Stimulated activated CD4-positive, alpha-beta T cell treated with anti-CD3 and anti-CD28 coated beads, Interleukin-2, amount 100 ng/mL, for 4 hours (primary cell): ENCODE results near the gene RIMBP2.
"Not testable (repeated sequence)": the region's sequence is repeated elsewhere in the genome, so short reads cannot be mapped to it uniquely, and the experiment has no call there.

Source experiments
- DNase-seq: peaks from one replicate; pipeline ENCODE4 v3.0.0-alpha.2; 2020; ENCODE audit warnings: low read depth

Gene RIMBP2

DNA sequence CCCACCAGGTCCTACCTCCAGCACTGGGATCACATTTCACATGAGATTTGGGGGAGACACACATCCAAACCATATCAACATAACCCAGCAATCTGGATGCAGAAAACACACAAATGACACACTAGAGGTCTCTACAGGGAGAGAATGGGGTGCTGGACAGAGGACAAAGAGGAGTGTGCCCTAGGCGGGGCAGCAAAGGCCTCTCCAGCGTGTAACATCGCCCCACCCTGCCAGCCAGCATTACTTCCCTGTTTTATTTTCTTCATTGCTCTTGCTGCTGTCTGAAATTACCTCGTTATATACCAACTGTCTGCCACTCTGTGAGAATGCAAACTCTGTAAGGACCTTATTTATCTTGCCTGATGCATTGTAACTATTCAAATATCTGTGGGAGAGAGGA, 61.1 kb downstream of the RIMBP2 start:
- no peak for DNase-seq

DNA sequence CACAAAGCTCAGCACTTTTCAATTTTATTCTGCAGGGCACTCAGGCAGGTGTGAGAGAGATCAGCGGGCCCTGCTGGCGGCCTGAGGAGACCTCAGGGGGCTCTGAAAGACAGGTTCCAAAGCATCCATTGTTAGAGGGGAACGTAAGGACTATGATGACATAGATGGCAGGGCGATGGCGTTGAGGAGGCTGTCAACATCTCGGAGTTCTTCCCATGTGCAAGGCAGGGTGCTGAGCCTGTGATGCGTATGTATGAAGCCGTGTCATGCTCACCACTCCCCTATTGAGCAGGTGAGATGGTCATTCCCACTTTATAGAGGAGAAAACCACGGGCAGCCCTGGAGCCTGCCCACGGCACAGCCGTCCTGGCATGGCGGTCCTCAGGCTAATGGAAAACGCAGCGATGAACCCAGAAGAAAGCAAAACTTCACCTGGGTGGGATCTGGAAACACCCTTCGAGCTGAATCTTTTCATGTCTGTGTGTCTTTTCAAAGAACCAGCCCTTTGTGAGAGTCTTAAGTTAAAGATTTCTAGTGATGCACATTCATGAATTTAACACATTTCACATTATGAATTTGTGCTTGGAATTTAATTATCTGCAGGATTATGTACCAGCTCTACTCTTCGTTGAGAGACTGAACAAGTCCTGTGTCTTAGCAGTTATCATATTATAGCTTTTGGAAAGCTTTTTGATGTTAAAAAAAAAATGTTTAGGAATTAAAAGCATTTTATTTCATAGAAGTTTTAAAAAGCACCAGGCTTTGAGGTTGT, 64.7 kb downstream of the RIMBP2 start:
- no peak for DNase-seq

DNA sequence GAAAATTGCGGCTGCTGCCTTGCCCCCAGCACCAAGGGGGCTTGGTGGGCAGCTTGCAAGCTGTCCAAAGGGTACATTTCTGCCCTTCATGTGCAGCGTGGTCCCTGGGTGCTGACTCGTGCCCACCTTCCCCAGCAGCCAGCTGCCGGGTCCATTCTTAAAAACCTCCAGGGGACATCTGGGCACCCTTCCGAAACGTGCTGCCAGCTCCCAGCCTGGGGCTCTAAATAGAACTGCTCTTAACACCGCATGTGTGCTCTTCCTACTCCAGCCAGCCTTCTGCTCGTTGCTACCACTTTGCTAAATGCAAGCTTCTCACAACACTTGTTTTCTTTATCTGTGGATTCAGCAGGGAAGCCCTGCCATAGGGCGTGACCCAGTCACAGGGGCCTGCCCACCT, 66.0 kb downstream of the RIMBP2 start:
- DNase-seq, result no peak

DNA sequence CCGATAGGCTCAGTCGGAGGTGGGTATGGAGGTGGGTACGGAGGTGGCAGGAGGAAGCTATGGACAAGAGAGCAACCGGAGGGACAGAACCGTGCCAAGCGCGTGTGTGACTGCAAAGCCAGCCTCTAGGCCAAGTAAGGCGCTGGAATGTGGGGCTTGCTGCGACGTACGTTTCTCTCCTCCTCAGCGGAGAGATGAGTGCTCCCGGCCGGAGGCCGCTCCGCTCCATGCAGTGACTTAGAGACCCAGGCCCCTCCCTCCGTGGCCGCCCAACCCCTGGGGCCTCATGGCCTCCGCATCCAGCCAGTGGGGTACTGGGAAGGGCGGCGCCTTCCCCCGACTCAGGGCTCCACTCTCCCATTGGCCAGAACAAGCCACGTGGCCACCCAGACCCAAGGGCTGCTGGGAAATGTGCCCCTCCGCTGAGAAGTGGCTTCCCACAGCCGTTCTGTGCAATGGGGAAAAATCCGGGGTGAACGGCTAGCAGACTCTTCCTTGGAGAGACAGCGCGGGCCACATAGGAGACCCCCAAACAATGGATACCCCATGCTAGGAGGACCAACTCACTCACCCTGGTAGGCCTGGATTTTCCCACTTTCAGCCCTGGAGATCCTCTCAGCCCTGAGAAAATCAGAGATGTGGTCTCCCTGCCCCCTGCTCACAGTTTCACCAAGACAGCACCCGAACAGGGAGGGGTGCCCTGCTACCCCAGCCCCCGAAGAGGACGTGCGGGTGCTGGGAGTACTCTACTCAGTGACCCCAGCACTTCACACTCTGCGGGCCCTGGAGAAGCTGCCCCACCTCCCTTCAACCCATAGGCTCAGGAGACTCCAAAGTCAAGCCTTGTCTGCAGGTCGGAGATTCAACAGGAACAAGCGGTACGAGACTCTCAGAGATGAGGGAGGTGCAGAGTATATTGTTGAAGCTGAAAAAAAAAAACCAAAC, 66.7 kb downstream of the RIMBP2 start:
- no peak for DNase-seq

DNA sequence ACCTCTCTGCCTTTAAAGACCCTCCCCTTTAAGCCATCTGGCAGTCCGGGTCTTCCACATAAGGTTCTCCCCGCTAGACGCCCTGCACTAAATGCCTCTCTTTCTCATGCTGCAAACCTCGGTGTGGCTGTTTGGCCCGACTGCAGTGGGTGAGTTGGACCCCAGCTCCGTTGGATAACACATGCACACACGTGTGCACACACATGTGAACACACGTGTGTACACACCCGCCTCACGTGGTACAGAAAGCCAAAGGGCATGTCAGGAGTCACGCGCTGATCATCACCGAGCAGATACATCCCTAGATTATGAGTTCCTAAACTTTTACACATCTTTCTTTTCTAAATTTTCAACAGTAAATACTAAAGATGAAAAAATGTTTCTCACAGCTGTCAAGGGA, 68.3 kb downstream of the RIMBP2 start:
- DNase-seq, result no peak

DNA sequence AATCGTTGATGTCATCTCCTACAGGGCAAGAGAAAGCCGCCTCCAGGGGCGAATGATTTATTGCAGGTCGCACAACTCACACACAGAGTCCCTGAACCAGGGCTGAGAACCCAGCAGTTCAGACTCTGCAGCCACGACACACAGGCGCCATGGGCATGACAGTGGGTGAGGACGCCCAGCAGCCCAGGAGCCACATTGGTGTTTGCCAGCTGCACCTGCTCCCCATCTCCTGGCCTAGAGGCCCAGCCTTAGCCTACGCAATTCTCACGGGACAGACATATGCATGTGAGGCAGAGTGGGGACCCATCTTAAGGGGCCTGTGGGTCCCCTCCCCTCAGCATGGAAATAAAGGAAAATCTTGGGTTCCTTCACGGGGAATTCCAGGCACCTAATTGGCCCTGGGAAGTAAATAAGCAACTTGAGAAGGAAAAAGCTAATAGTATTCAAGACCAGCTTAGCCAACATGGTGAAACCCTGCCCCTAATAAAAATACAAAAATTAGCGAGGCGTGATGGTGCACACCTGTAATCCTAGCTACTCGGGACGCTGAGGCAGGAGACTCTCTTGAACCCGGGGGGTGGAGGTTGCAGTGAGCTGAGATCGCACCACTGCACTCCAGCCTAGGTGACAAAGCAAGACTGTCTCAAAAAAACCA, 69.3 kb downstream of the RIMBP2 start:
- DNase-seq, result no peak

DNA sequence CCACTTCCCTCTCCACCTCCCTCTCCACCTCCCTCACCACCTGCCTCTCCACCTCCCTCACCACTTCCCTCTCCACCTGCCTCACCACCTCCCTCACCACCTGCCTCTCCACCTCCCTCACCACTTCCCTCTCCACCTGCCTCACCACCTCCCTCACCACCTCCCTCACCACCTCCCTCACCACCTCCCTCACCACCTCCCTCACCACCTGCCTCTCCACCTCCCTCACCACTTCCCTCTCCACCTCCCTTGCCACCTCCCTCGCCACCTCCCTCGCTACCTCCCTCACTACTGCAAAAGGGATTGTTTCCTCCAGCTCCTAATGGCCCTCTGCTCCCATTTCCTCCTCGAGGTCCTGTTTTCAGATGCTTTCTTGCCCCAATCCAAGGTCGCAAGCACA, 69.9 kb downstream of the RIMBP2 start:
- DNase-seq, result not testable (repeated sequence)

DNA sequence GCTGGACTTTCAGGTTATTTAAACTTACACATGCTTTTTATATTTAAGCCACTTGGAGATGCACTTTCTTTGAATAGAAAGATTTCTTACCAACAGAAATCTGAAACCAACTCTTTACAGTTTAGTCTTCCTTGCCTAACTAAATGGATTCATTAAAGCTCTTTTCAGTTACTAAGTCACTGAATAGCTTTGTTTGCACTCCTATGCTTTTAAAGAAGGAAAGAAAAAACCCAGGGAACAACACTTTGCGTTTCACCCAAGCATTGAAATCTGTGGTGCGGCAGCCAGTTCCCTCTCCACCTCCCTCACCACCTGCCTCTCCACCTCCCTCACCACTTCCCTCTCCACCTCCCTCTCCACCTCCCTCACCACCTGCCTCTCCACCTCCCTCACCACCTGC, 70.3 kb downstream of the RIMBP2 start:
- no peak for DNase-seq

DNA sequence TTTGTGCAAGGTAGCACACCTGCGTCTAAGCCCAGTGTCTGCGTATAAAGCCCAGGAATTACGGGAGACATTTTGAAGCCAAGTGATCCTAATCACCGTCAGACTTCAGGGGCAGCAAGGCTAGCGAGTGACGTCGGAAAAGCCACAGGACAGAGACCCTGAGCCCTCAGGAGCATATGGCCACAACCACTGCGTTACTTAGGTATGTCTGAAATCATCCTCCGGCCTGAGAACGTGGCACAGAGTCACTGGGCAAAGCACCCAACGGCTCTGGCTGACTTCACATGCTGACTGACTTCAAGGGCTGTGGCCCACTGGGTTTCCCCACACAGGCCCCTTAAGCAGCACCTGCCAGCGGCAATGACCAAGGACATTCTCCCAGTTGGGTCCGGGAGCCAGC, 71.5 kb downstream of the RIMBP2 start:
- no peak for DNase-seq

DNA sequence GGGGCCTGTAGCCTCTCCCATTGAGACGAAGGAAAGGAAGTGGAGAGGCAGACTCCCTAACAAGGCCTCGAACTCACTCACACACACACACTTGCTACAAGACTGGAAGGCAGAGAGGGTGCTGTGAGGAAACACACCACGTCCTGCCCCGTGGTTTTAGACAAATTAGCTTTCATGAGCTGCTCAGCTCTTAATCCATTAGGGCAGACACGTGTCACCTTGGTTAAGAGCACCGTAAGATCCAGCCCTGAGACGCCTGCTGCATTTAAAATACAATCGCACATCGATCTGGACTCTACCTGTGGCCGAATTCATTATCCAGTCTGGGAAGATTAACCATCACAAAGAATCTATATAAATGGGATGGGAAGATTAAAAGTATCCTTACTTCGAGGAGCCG, 72.0 kb downstream of the RIMBP2 start:
- DNase-seq, result no peak

DNA sequence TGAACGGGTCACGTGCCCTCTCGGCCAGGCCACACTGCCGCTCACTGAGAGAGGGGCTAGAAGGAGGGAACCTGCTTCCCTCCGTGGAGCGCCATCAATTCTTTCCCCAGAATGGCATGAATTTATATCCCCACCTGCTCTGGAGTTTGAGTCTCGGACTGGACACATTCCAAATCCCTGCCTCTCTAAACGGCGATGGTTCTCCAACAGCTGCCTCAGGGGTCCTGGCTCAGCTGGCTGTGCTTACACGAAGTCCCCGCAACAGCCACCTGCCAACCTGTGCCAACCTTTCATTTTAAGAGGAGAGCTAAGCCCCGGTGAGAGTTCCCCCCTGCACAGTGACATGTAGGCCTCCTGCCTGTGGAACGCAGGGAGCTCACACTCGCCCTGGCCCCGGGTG, 73.2 kb downstream of the RIMBP2 start:
- DNase-seq, result no peak

DNA sequence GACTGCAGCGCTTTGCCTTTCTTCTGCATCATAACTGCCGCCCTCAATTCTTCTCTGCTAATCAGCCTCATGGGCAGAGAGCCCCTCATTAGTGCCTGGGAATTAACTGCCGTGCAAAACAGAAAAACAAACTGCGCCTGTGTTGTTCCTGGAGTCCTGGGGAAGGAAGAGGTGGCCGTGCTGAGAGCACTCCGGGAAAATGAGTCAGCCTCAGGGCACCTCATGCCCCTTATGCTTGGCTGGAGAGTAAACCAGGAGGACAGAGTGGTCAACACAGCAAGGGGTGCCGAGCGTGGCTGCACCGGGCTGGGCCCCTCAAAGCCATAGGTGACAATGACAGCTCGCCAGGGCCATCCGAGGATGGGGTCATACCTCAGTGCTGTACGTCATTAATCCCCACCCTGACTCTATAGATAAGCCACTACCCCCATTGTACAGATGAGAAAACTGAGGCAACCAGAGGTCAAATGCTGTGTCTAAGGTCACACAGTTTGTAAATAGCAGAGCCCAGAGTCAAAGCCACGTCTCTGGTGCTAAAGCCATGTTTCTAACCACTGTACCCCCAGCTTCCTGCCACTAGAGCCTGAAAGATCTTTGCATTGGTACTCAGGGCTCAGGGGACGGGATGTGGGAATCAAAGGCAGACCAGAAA, 74.4 kb downstream of the RIMBP2 start:
- no peak for DNase-seq

DNA sequence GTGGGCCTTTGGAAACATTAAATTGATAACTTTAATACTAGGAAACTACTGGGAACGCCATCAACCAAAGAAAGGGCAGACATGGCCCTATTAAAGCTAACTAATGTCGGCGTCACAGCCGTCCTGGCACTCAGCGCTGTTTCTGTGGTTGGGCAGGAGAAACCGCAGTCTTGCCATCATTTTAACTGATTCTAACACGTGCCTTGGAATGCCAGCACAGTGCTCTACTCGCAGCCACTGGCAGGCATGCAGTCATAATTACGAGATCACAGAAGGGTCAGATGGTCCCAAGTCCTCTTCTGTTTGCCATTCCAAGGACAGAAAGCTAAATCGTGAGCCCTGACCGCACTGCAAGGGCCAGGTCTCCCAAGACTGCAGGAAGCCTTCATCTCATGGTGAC, 75.2 kb downstream of the RIMBP2 start:
- DNase-seq, result no peak

DNA sequence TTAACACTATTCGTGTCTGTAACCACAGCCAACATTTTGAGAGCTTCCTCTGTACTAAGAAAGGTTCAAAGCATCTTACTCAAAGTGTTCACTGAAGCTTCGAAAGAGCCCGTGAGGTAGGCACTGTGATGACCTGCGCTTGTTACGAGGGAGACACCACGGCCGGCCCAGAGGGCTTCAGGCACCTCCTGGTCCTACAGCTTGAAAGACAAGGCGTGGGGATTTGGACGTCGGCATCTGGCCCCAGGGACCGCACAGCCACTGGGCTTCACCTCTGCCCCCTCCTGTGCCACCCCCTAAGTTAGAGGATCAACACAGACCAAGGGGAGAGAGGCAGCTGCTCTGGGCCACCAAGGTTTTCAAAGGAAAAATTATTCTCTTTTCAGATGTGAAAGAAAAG, 75.6 kb downstream of the RIMBP2 start:
- no peak for DNase-seq

DNA sequence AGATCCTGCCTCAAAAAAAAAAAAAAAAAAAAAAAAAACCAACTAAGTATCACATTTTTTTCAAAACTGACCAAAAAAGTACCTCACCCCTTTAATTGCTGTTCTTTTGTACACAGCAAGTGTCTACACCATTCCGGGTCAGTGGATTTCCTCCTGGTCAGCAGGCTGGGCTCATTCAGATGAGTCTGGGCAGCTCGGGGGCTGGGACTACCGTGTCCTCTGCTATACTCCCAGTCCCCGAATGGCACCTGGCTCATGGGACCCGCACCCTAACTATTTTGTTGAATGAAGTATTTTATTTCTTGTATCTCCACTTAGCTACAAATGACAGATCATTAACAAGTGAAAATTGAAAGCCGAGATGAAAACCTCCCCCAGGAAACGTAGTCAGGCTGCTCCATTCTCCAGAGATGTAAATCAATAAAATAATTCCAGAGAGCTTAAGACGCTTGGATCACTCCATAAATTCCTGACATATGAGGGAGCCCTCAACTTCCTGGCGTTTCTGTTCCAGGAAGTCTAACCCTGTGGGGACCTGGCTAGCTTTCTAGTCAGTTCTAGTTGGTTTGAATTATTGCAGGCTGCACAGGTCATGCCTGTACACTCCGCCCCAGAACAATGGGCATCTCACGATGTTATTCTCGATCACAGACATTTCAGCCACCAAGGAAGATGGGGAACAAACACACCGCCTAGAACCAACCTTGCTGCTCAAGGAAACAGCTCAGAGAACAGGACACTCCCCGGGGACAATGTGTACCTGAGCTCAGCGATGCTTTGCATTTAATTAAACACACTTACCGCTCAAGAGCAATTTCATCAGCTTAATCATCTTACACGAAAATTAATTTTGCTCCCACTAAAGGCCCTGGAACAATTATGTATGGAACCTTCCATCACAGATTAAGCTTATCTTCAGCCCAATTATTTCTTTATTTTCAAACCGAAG, 76.3 kb downstream of the RIMBP2 start:
- no peak for DNase-seq

DNA sequence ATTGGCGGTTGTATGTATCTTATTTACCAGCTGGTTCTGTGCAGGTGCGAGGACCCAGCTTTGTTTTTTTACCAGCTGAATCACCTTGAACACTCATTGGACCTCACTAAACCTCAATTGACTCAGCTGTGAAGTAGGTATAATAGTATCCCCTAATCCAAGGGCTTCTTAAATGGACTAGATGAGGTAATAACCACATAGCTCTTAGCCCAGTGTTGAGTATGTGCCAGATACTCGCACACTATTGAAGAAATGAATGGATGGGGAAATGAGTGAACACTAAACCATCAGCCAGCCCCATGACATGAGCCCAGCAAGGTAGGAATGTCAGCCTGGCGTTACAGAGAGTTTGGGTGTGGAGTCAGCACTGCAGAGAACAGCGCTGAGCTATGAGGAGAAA, 79.7 kb downstream of the RIMBP2 start:
- no peak for DNase-seq

DNA sequence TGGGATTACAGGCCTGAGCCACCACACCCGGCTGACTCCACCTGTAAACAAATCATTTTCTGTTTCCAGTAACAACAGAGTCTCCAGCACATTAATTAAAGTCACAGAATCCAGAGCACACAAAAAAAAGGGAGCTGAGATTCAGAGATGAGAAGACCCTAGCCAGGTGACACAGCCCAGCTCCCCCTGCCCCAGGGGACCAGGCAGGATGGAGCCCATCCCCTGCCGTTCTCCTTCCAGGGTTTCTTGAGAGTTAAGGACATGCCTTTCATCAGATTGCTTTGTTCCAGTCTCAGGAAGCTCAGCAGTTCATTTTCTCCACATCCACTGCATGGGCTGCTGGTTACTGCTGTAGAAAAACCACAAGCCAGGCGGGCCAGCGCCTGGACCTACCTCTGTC, 81.2 kb downstream of the RIMBP2 start:
- no peak for DNase-seq

DNA sequence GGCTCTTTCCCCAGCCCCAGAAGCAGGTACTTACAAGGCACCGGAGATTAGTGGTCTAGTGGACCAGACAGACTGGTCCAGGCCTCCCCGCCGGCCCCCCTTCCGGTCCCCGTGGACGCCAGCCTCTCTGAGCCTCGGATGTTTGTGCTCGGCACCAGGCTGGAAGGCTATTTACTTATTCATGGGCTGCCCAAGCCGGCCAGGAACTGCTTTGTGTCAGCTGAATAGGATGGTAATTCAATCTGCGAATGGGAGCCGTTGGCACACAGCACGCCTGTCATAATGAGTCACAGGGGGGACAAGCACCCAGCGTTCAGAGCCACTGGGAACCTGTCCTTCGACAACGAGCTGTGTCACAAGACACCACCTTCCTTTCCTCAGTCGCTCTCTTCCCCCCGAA, 82.3 kb downstream of the RIMBP2 start:
- DNase-seq, result no peak

DNA sequence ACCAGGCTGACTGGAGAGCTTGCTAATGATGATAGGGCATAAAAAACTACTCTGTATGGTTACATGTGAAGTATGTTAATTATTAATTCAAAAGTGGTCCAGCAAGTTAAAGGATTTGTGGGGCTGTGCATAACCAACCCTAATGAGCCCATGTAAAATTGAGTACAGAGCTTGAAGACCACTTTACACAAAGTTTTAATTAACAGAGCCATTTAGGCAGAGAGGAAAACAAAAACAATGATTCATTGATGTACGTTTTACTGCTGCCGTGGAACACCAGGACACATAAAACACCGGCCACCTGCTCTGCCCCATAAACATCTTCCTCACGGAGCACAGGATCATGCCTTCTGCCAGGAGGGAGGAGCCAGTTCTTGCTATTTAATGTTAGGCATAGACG, 83.5 kb downstream of the RIMBP2 start:
- no peak for DNase-seq

DNA sequence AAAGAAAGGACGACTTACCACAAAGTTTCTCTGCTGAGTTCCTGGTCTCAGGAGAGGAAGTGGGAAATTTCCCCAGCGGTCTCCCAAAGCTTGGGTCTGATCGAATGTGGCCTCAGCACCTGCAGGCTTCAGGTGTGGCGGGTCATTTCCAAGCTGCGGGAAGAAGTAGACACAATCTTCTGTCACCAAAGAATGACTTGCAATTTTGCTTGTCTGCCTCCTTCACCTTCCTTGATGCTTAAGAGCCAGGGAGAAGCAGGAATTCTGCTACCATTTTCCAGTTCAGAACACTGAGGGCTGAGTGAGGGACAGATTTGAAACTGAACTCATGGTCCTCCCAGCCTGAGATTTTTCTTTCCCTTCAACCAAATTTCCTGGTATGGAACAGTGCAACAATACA, 87.8 kb downstream of the RIMBP2 start:
- DNase-seq, result no peak

DNA sequence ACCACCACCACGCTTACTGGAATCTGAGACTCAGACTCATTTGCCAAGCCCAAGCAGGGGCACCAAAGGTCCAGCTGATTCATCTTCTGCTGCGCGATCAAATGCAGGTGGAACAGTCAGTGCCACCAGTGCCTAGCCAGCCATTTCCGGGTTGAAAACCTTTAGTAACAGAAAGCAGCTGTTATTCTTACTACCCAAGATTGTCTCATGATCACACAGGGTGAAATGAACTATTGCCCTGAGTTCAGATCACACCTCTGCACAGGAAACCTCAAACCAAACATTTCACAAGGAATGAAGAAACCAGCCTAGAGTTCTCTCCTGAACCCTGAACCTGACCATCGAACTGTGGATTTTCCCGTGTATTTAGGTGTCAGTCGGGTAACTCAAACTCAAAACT, 88.9 kb downstream of the RIMBP2 start:
- DNase-seq, result no peak
